Measurements from ENCODE around the gene LGALS12. TPM values are rescaled to one million over a fixed set of nuclear protein-coding genes. Genes with fewer than 3 reads are reported as not detected.
A peak's percentile ranks its signal among the peaks of the same experiment; 100 is the strongest.

LGALS12 gene
- polyA plus RNA-seq, 4 donors = 0.14 to 0.29 (median 0.27) TPM

- no peak for DNase-seq (ENCODE audit: low read depth in 4 of 4, low spot score in 2 of 4)
Measured at GRCh38 chr11:63556404-63557013, 50.6 kb downstream of the LGALS12 start.

- no peak for DNase-seq (ENCODE audit: low read depth in 4 of 4, low spot score in 2 of 4)
Measured at GRCh38 chr11:63557570-63557969, 51.7 kb downstream of the LGALS12 start.

DNA sequence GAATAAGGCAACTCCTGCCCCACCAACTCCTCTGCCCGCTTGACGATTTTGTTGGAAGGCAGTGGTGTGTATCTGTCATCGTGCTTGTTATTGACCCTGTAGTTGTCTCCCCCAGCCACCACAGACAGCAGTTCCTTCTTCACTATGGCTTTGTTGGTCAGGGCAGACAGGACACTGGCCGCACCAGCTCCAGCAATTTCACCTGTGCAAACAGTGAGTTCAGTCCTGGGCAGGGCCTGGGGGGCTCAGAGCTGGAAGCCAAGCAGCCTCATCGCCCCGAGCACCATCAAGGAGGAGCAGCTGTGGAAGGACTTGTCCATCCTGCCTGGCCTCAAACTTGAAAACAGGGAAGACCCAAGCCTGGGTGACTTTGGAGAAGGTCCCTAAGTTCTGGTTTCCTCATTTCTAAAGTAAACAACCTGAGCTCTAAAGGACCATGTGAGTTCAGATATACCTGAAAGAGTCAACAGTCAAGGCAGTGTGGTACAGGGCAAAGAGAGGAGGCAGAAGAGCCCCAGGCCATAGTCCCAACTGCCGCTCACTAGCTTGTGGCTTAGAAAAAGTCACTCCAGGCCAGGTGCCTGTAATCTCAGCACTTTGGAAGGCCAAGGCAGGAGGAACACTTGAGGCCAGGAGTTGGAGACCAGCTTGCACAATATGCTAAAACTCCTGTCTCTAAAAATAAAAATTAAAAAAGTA lies 52.7 kb downstream of the LGALS12 start:
- DNase-seq (ENCODE audit: low read depth in 4 of 4, low spot score in 2 of 4) = no peak

- DNase-seq (ENCODE audit: low read depth in 4 of 4, low spot score in 2 of 4) = no peak
Measured at GRCh38 chr11:63560506-63561180, 54.8 kb downstream of the LGALS12 start.

- no peak for DNase-seq (ENCODE audit: low read depth in 4 of 4, low spot score in 2 of 4)
Measured at GRCh38 chr11:63563201-63564055, 57.5 kb downstream of the LGALS12 start, which contains the start of gene PLAAT2. PLAAT2 (minus strand) TSS chr11:63563379; CDS start chr11:63563324, 55 bp downstream.

DNA sequence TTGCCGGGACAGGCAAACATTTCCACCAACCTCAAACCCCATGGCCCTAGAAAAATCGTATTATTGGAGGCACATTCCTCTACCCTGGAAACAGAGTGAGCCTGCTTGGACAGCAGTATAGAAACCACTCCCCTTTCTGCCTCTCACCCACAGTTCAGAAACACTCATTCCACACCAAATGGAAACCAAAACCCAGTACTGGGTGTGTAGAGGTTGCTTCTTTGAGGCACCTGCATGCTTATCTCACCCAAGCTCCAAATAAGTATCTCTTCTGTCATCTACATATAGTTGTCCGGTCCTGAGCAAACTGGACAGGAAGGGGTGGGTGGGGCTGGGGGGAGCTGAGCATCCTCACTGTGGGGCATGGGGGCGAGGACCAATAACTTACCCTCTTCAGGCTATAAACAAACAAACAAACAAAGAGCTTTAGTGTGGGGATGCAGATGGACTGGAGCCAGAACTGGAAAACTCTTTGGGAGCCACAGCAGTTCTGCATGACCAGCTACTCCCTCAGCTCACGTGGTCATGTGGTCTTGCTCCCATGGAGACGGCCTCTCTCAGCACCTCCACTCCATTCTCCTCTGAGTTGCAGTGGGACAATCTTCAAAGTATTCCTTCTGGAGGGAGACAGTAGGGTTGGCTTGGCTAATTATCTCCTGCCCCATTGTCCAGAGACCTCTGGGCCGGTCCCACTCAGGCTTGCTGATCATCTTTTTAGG lies 58.3 kb downstream of the LGALS12 start:
- DNase-seq (ENCODE audit: low read depth in 4 of 4, low spot score in 2 of 4) = peak in 1 of 4 donors; percentile 54

DNA sequence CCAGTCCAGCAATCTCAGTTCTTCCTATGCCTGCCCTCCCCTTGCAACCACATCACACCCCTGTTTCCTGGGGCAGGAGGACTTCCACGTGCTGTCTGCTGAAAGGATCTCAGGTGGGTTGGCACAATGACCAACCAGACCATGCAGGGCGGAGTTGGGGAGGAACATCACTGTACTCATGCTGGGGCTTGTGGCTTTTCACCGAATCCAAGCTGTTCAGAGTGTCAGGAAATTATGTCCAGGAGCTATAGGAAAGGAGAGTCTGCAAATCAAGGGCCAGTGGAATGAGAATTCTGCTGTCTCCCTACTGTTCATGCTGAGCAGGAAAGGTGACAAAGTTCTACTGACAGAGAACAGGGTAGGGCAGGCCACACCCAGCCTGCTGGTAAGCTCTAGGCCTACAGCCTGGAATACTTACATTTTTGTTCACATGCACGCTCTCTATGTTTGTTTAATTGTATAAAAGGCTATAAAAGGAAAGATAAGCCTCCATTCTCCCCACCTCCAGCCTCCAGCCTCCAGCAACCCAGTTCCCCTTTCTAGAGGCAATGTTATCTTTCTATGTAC lies 59.0 kb downstream of the LGALS12 start:
- DNase-seq (ENCODE audit: low read depth in 4 of 4, low spot score in 2 of 4) = no peak

Other genes with a start within 250 kb of the LGALS12 start
- gene SLC22A9, start 136.3 kb upstream of the LGALS12 start, polyA plus RNA-seq (ENCODE audit: insufficient read length in 4 of 4) = under 1 TPM in 1 of 4 donors, not detected in 3; 0.97 TPM
- under 1 TPM; 0.24 to 0.99 (median 0.64) TPM for gene PLAAT5, start 14.9 kb upstream of the LGALS12 start, polyA plus RNA-seq (ENCODE audit: insufficient read length in 4 of 4)
- 10 to 100 TPM in 3 of 4 donors, 1 to 10 TPM in 1; 8.5 to 14.7 (median 11.4) TPM for gene PLAAT4, start 30.7 kb downstream of the LGALS12 start, polyA plus RNA-seq (ENCODE audit: insufficient read length in 4 of 4)
- gene PLAAT2, start 57.3 kb downstream of the LGALS12 start, polyA plus RNA-seq (ENCODE audit: insufficient read length in 4 of 4) = under 1 TPM in 3 of 4 donors, not detected in 1; 0.27 to 0.76 (median 0.37) TPM
- gene PLAAT3, start 108.3 kb downstream of the LGALS12 start, polyA plus RNA-seq (ENCODE audit: insufficient read length in 4 of 4) = 10 to 100 TPM; 13.5 to 20.8 (median 14.7) TPM
- gene ATL3, start 165.3 kb downstream of the LGALS12 start, polyA plus RNA-seq (ENCODE audit: insufficient read length in 4 of 4) = 10 to 100 TPM; 15.2 to 20.0 (median 17.0) TPM
- gene RTN3, start 175.4 kb downstream of the LGALS12 start, polyA plus RNA-seq (ENCODE audit: insufficient read length in 4 of 4) = 100 to 1,000 TPM; 154 to 172 (median 168) TPM

Measured in left renal cortex interstitium (tissue), 4 donors.